Activated T-cell treated with anti-CD3 and anti-CD28 coated beads, Interleukin-2, amount 50 U/mL, for 72 hours (primary cell): ENCODE measurements around the gene AIMP1. TPM values are rescaled to one million over a fixed set of nuclear protein-coding genes. Genes with fewer than 3 reads are reported as not detected.
"Not testable (repeated sequence)": the region's sequence is repeated elsewhere in the genome, so short reads cannot be mapped to it uniquely, and the experiment has no call there.

Source experiments
- ATAC-seq, 2 donors: fragments of 150-1000 bp; cut with Tn5 transposase; replicated peaks in 1 of 2; 2 replicates each; pipeline ENCODE4 v1.10.0; 2021; ENCODE audit warnings: moderate library complexity in 2 of 2, mild to moderate bottlenecking in 1 of 2
- DNase-seq, 2 donors: peaks; one replicate each; pipeline ENCODE4 v3.0.0; 2021 to 2022; ENCODE audit warnings: mixed read lengths in 1 of 2
- H3K27ac Mint-ChIP-seq: one replicate; pipeline ENCODE4 v1.8.0; 2022; ENCODE audit warnings: mild to moderate bottlenecking, moderate library complexity, mixed read lengths
- H3K27me3 Mint-ChIP-seq: one replicate; pipeline ENCODE4 v1.8.0; 2022; ENCODE audit warnings: low read depth, mixed read lengths
- H3K36me3 Mint-ChIP-seq, 2 donors: one replicate each; pipeline ENCODE4 v1.8.0; 2022; ENCODE audit warnings: mixed read lengths in 2 of 2, mild to moderate bottlenecking in 1 of 2; ENCODE audit not compliant: insufficient read depth in 2 of 2
- H3K4me1 Mint-ChIP-seq: one replicate; pipeline ENCODE4 v1.8.0; 2022; ENCODE audit warnings: low read depth, mixed read lengths
- H3K4me3 Mint-ChIP-seq, 2 donors: one replicate each; pipeline ENCODE4 v1.8.0; 2022; ENCODE audit warnings: mild to moderate bottlenecking in 2 of 2, mixed read lengths in 2 of 2, moderate library complexity in 2 of 2
- H3K9me3 Mint-ChIP-seq, 2 donors: one replicate each; pipeline ENCODE4 v1.8.0; 2022; ENCODE audit warnings: mixed read lengths in 2 of 2
- total RNA-seq, 2 donors: library from RNA; stranded (reverse); gene quantifications; one replicate each; pipeline ENCODE4 v1.2.3, GENCODE V29; 2022

The AIMP1 gene
- total RNA-seq, 2 donors from 2014 or later: 49.7 to 51.7 TPM

GRCh38 chr4:106368678-106369077, 52.3 kb downstream of the AIMP1 start, which contains the start of gene GIMD1:
Gene GIMD1 (minus strand): TSS chr4:106368778. CDS start chr4:106367435, 1,343 bp downstream.
- H3K27me3 Mint-ChIP-seq: peaks cover 10% of the 10 kb centered on the region
- H3K4me1 Mint-ChIP-seq: no peaks in the 10 kb centered on the region
- no peaks in the 10 kb centered on the region for H3K9me3 Mint-ChIP-seq
- DNase-seq: no peak
- no peak within 1 kb of the TSS for H3K27ac Mint-ChIP-seq
- no peaks in the 10 kb centered on the region for H3K36me3 Mint-ChIP-seq
- H3K4me3 Mint-ChIP-seq: no peak within 1 kb of the TSS
- ATAC-seq: no peak

- DNase-seq (peak; percentile 8 to 11), ATAC-seq (peak in 1 of 2 donors; percentile 66)
- Mint-ChIP-seq H3K4me1 (no peaks in the 10 kb centered on the region), H3K27me3 (peaks cover 18% of the 10 kb centered on the region), H3K27ac (no peak overlapping the region), H3K4me3 (no peak overlapping the region), H3K36me3 (no peaks in the 10 kb centered on the region), H3K9me3 (no peaks in the 10 kb centered on the region)
These were observed 53.2 kb downstream of the AIMP1 start for GRCh38 chr4:106369456-106370060.

DNA sequence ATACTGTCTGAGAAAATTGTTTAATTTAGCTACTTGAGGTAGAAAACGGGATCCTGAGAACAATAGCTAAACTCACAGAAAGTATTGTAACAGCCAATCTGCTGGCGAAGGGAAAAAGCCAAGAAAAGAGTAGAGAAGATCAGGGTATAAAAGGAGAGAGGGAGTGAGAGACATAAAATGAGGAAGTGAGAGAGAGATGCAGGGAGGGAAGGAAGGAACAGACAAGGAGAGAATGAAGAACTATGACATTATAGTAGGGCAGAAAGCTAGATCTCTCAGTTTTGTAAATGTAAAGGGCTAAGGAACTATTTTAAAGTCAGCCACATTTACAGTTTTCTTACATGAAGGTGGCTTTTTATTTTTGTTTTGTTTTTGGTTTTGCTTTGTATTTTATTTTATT, 53.9 kb downstream of the AIMP1 start:
- ATAC-seq: no peak
- no peak overlapping the region for H3K27ac Mint-ChIP-seq
- H3K9me3 Mint-ChIP-seq: no peaks in the 10 kb centered on the region
- H3K36me3 Mint-ChIP-seq: no peaks in the 10 kb centered on the region
- no peak for DNase-seq
- no peaks in the 10 kb centered on the region for H3K4me1 Mint-ChIP-seq
- no peak overlapping the region for H3K4me3 Mint-ChIP-seq
- peaks cover 18% of the 10 kb centered on the region for H3K27me3 Mint-ChIP-seq

DNA sequence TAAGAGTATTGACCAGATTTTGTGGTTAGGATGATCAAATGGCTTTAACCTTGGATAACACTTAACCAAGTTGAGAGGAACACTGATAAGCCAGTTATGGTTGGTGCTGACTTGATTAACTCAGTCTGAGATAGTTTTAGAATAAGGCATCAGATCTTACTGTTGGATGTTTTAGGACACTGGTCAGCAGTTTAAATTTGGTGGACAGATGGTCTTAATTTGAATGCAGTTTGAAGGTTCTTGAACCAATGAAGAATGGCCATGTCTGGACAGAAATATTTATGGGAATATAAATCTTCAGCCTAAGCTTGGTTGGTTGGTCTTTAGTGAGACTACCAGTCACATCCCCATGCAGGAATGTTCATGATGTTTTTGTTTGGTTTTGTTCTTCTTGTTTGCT, 54.8 kb downstream of the AIMP1 start:
- Mint-ChIP-seq H3K4me1 (no peaks in the 10 kb centered on the region), H3K36me3 (no peaks in the 10 kb centered on the region), H3K4me3 (no peak overlapping the region), H3K9me3 (no peaks in the 10 kb centered on the region), H3K27ac (no peak overlapping the region), H3K27me3 (peaks cover 18% of the 10 kb centered on the region)
- ATAC-seq (no peak), DNase-seq (no peak)

DNA sequence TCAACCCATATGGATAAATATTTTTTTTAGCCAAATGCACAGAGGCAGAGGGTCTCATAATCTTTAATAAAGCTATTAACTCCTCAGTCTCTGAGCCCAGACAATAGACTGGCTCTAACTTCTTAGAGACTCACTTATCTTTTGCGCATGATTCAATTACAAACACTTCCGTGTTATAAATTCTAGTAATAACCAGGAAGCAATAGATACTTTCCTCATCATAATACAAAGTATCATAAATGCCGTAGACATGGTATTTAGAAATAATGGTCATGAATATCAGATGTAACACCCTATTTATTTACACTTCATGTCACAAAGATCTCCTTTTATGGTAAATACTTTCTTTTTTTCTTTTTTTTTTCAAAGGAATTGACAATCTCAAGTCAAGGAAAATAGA, 56.7 kb downstream of the AIMP1 start:
- ATAC-seq: no peak
- no peak for DNase-seq
- Mint-ChIP-seq H3K27me3 (peaks cover 18% of the 10 kb centered on the region), H3K4me3 (no peak overlapping the region), H3K9me3 (no peaks in the 10 kb centered on the region), H3K4me1 (no peaks in the 10 kb centered on the region), H3K36me3 (no peaks in the 10 kb centered on the region), H3K27ac (no peak overlapping the region)

DNA sequence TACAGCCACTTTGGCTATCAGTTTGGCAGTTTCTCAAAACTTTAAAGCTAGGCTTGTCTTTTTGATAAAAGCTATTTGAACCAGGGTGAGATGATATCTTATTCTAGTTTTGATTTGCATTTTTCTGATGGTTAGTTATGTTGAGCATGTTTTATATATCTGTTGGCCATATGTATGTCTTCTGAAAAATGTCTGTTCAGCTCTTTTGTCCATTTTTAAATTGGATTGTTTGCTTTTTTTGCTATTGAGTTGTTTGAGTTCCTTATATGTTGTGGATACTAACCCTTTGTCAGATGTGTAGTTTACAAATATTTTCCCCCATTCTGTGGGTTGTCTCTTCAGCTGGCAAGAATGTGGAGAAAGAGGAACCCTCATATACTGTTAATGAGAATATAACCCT, 63.8 kb downstream of the AIMP1 start:
- H3K4me3 Mint-ChIP-seq: no peak overlapping the region

DNA sequence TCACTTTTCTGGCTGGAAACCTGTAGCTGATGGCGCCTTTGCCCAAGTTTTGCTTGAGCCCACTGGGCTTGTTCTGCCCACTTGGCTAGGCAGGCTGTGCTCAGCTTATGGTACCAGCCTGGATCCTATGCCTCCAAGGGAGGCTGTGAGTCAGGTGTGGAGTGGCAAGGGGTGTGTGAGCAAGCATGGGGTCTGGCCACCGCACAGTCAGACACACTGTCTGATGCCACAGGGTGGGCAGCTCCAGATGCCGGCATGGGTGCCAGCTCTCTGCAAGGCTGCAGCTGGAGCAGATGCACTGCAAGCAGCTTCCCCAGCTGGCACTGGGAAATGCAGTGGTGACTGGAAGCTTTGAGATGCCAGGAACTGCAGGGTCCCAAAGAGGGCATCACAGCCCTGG, 68.5 kb downstream of the AIMP1 start:
- H3K36me3 Mint-ChIP-seq: no peaks in the 10 kb centered on the region
- no peak overlapping the region for H3K4me3 Mint-ChIP-seq
- DNase-seq (no peak), ATAC-seq (no peak)
- H3K4me1 Mint-ChIP-seq: no peaks in the 10 kb centered on the region
- no peaks in the 10 kb centered on the region for H3K27me3 Mint-ChIP-seq
- H3K9me3 Mint-ChIP-seq: no peaks in the 10 kb centered on the region
- H3K27ac Mint-ChIP-seq: no peak overlapping the region

More for the DNA sequence above, 63.8 kb downstream of the AIMP1 start:
- DNase-seq (no peak), ATAC-seq (no peak)
- Mint-ChIP-seq H3K36me3 (no peaks in the 10 kb centered on the region), H3K27me3 (peaks cover 8% of the 10 kb centered on the region), H3K9me3 (no peaks in the 10 kb centered on the region), H3K27ac (no peak overlapping the region), H3K4me1 (no peaks in the 10 kb centered on the region)

GRCh38 chr4:106385853-106386393, 69.6 kb downstream of the AIMP1 start:
- Mint-ChIP-seq H3K4me1 (no peaks in the 10 kb centered on the region), H3K9me3 (no peaks in the 10 kb centered on the region), H3K27me3 (no peaks in the 10 kb centered on the region), H3K36me3 (no peaks in the 10 kb centered on the region), H3K4me3 (no peak overlapping the region), H3K27ac (no peak overlapping the region)
- DNase-seq (no peak), ATAC-seq (no peak)

- no peak for ATAC-seq
- no peak overlapping the region for H3K27ac Mint-ChIP-seq
- DNase-seq: no peak
- H3K4me3 Mint-ChIP-seq: no peak overlapping the region
- no peaks in the 10 kb centered on the region for H3K4me1 Mint-ChIP-seq
- no peaks in the 10 kb centered on the region for H3K27me3 Mint-ChIP-seq
- peaks cover 4 to 6% of the 10 kb centered on the region in 2 donors for H3K36me3 Mint-ChIP-seq
- peaks cover 7 to 16% of the 10 kb centered on the region in 2 donors for H3K9me3 Mint-ChIP-seq
These were observed 79.2 kb downstream of the AIMP1 start for GRCh38 chr4:106395582-106395981.

DNA sequence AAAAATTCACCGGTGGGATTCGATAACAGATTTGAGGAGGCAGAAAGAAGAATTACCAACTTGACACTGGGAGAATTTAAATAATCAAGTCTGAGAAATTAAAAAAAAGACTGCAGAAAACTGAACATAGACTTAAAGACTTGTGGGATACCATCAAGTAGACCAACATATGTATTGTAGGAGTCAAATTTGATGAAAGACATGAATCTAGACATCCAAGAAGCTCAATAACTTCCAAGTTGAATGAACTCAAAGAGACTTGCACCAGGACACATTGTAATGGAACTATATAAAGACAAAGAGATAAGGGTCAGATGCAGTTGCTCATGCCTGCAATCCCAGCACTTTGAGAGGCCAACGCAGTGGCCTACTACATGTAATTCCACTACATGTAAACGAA, 82.5 kb downstream of the AIMP1 start:
- DNase-seq, H3K4me1 Mint-ChIP-seq, H3K4me3 Mint-ChIP-seq, H3K36me3 Mint-ChIP-seq, ATAC-seq, H3K27me3 Mint-ChIP-seq, H3K27ac Mint-ChIP-seq: not testable (repeated sequence)
- peaks cover 7 to 14% of the 10 kb centered on the region in 2 donors for H3K9me3 Mint-ChIP-seq

Other genes with a start within 250 kb of the AIMP1 start
- gene TBCK, start 341 bp upstream of the AIMP1 start, total RNA-seq: 10 to 100 TPM; 49.0 to 51.9 TPM
- not detected for gene GIMD1, start 52.2 kb downstream of the AIMP1 start, total RNA-seq